Measurements from ENCODE around the gene KIRREL3.

KIRREL3 gene

DNA sequence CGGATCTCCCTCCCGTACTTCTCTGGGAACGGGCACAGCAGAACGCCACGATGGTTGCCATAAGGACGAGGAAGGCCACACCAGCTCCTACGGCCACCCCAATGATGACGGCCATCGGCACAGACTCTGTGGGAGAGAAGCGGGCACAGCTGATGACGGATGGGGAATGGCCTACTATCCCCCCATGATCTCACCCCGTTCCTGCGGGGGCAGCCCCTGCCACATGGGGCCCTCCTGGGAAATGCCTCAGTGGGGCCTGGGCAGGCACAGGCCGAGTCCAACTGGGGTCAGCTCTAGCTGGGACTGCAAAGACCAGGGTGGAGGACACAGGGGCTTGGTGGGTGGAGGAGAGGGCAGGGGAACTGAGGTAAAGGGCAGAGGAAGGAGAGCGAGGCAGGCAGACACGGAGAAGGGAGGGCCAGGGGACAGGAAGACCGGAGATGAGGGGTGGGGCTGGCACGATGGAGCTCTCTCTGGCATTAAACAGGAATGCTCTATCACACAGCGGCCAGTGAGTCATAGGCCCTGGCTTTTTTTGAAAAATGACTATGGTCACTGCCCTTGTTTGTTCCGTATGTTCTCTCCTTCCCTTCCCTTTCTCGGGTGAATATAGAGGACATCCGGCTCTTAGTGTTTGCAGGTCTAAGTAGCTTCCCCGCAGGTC is 569.0 kb downstream of the KIRREL3 start:
- no peak for DNase-seq

DNA sequence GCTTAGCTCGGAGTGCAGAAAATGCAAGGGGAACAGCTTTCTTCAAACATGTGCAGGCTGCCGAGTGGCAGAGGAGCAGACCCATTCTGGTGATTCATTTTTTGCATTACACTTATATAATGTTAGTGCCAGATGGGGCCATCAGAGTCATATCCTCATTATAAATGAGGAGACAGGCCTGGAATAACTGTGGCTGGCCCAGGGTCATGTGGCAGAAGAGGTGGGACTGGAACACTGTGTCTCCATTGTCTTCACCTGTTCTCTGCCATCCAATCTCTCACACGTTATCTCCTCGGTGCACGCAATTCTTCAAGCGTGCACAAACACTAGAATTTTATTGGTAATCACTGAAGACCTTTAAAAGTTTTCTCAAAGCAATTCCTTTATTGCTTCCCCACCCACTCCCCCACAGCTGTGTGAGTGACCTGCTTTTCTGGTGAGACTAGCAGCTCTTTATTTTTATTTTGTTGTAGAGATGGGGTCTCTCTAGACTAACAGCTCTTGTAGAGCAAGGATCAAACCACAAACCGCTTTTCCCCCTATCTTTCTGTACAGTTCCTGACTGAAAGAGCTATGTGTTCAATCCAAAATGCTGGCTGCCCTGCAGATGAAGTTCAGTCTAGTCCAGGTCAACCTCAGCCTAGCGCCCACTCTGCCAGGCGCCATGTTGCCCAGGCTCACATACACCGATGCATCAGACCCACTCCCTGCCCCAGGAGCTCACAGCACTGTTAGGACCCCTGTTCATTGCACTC is 569.8 kb downstream of the KIRREL3 start:
- no peak for DNase-seq

DNA sequence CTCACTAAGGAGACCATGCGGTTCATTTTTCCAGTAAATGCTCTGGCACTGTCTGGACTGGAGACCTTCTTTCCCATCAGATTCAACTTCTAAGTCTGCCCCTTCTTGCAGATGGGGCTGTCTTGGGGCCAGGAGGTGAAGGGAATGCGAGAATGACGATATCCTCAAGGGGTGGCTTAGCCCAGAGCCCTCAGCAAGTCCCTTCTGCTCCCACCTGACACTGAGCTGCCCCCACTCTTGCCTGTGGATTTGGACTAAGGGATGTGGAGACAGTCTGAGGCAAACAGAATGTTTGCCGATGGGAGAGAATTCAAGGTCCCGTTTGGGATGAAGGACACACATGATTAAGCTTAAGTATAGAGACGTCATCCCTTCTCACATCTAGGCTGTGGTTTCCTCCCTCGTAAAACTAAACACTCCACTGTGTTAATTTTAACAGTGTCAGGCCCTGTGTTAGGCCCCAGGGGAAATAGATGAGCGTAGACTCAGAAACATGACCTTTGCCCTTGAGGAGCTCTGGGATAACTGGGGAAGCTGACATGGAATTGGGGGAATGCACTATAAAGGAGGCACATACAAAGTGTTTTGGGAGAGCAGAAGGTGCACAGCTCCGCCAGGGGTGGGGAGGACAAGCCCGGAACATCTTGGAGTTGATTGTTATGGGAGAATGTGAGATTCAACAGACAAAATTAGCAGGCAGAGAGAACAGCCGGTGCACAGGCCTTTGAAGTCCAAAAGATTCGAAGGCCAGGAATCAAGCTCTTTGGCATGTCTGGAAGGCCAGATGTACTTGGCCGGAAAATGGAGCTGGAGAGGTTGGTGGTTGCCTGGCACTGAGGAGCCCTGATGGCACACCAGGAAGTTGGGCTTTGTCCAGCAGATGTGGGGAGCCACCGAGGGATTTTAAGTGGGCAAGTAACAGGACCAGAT is 573.5 kb downstream of the KIRREL3 start:
- DNase-seq: no peak

DNA sequence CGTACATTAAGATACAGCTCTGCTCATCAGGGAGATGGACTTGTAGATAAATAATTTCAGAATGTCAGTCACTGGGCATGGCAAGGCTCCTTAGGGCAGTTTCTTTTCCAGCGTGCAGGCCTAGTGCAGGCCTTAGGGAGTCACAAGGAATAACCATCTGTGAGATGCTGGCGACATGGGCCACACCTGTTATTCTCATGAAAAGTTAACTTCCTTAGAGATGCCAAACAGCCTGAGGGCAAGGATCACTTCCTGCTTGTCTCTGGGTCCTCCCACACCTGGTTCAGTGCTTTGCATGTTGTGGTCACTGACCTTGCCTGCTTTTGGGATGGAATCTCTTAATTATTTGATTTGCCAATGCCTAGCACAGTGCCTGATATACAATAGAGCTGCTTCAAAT is 574.5 kb downstream of the KIRREL3 start:
- DNase-seq: no peak

DNA sequence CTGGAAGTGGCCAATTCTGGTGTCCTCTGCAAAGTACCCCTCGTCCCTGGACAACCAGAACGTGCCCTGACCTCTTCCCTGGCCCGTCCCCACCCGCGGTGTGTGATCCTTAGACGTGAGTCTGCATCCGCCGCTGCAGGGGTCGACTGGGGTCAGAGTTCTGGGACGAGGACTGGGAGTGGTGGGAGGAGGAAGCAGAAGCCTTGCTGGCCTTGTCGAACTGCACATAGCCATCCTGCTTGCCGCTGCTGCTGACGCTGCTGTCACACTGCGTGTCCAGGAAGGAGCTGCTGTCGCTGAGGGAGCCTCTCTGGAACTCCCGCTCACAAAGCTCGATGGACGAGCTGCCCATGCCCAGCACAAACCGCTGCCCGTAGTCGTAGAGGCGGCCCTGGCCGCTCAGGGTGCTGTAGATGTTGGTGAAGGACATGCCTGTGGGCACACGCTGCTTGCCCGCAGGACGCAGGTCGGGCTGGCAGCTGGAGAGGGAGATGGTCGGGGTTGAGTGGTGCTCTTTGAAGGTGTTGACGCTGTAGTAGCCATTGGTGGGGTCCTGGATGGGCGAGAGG is 576.0 kb downstream of the KIRREL3 start:
- no peak for DNase-seq

DNA sequence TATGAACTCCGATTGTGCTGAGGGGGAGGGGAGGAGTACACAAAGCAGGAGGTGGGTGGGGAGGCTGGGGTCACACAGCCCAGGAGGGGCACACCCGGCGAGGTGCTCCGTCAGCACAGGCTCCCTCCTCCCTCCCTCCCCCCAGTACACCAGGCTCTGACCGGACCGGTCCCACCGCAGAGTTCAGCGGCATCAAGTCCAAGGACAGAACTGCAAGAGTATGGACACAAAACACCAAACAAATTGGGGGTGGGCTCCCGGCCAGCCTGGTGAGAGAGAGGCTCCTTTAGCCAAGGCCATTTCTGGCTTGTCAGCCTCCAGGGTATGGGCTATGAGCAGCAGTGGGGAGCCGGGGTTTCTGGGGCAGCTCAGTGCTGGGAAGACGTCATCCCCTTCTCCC is 576.8 kb downstream of the KIRREL3 start:
- no peak for DNase-seq

DNA sequence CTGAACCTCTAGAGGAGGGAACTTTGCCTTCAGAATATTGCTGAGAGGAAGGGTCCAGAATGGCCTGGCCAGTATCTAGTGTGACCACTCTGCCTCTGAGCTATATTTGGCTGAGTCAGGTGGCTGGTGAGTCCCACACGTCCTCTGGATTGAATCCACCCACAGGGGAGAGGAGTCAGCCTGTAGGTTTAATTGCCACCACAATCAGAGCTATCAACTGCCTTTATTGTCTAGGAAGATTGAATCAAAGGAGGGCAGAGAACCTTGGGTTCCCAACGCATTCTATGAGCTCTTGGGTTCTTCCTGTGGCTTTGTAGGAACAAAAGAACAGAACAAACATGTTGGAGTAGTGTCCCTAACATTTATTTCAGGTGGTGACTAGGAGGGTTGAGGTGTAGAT is 577.4 kb downstream of the KIRREL3 start:
- DNase-seq: no peak

DNA sequence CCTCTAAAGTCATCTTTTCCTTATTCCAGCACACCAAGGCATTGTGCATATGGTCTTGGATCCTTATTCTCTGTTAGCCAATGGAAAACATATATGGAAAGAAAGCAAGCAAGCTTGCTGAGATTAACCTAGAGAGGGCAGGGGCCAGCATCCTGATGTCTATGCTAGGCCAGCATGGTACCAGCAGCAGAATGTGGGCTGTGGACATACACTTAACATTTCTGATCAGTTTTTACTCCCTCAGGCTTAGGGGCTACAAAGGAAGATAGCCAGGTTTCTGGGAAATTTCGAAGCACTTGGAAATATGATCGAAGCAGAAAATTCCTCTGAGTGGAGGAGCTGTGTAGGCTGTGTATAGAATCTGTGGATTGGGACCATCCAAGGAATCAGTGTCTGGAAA is 578.1 kb downstream of the KIRREL3 start:
- DNase-seq: no peak

DNA sequence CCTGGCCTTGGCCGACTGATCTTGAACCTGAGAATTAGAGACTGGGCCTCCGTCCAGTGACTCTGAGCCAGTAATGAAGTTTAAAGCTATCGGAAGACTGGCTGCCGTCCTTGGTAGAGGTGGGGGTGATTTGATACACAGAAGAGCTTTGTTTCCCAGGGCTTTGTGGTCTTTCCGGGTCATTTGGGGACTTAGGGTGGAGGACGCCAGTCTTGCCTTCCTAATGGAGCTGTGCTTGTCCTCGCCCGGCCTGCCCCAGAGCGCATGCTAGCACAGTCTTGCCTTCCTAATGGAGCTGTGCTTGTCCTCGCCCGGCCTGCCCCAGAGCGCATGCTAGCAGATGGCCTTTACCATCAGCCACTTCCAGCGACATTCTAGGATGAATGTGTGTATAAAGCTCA is 579.3 kb downstream of the KIRREL3 start:
- no peak for DNase-seq

DNA sequence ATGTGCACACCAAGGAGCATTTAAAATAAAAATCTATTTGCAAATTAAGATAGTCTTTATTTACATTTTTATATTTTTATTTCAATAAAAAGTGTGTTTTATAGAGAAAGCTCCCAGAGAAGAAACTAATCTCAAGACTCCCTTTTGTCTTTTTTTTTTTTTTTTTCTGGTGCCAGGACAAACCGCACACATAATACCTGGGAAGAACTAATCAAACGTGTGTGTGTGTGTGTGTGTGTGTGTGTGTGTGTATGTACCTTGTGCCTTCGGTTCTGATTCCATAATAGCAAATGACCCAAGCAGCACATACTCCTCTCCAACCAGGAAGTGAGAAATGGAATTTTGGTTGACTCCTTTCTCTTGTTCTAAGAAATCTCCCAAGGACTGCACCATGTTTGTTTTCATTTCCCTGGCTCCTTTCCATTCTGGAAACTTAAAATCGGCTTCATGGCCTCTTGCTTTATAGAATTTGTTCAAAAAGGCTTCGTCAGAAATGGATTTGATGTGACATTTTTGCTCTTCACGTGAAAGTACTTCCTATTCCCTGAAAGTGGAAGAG is 579.8 kb downstream of the KIRREL3 start:
- no peak for DNase-seq

DNA sequence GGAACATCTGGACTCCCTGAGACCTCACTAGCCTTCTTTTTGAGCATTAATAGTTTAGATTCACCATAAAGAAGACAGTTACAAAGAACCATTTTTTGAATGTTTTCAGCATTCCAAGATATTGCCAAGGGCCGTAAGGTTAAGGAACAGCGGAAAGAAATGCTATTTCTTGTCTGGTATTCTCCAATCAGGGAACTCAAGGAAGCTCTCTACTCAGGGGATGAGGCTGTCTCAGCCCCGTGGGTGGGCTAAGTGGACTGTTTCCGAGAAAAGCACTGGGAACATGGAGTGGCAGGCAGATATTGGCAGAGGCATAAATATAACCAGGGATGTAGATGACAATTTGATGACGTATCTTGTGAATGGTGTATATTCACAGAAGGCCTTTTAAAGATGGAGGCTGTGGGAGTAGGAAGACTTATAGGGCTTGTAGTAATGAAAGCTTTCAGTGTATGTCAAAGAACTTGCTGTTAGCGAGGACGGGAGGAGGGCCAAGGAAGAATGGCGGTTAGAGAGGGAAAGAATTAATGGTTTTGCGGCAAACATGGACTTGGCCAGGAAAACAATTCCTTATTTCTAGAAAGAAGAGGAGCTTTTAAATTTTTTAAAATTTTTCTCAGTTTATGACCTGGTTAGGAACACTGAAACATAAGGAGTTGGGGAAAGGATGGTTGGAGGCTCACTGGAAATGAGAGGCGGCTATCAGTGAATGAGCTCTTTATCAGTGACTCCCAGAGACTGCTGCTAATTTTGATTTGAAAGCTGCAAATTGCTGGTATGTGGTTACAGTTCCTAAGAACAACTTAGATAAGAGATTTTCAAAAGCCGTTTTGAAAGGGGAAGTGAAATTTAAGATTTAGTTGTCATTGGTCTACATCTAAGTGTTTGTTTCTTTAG is 580.5 kb downstream of the KIRREL3 start:
- DNase-seq: no peak

DNA sequence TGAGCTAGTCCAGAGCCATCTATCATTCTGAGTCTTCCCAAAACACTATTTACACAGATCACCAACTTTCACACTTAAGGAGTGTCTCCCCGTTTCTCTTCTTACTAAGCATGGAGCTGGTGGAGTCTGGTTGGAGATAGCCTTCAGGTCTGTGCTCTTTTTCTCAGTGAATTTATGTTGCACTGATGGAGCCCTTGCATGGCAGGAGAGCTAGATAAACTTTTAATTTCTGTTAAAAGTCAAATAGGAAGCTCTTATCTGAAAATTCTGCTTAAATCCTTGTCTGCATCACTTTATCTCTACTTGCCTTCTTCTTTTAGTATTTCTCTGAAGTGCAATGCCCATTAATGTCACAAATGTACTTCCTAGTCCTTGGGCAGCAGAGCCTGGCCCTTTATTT is 581.7 kb downstream of the KIRREL3 start:
- DNase-seq: no peak

DNA sequence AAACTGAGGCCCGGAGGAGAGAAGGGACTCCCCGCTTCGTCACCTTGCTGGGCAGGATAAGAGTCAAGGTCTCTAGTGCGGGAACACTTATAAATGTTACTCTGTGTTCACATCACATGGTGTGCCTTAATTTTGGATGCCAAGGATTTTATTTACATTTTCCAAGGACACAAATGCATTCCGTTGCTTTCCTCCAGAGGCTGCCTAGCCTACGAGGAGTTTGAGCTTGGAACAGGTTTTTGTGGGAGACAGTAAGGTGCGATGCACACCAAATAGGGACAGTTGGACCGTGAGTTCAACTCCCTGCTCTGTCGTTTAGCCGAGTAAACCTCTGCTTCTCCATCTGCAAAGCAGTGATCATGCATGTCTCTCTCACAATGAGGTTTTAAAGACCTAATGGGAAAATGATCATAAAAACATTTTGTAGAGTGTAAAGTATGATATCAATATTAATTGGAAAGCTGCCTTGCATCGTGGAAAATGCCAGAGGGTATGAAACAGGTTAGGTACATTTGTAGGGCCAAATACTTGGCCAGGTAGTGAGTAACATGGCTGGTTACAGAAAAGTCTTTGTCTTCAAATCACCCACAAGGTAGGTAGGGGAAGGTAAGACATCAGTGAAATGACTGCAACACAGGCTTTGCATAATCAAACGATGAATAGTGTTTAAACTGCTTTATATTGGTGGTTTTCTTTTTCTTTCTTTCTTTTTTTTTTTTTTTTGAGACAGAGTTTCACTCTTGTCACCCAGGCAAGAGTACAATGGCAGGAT is 583.3 kb downstream of the KIRREL3 start:
- DNase-seq: no peak

DNA sequence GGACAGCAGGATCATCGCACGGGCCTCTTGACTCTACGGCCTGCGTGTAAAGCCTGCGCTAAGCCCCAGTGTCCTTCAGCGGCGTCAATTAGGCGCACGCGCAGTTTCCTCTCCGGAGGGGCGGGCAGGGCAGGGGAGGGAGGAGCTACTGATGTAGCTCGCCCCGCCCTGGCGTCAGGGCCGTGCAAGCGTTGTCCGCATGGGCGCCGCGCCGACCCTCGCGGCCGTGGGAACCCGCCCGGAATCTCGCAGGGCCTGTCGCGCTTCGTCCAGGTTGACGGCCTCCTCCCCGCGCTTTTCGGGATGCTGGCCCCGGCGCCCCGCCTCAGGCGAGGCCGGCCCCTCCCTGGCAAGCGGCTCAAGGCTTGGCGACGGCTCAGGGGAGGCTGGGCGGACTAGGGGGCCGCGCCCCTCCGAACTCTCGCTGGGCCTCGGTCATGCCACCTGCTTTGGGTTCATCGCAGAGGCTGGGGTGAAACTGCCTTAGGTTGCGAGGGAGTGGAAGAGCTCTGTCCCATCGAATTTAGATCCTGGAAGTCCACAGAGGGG is 584.0 kb downstream of the KIRREL3 start:
- DNase-seq: peak; percentile 90

DNA sequence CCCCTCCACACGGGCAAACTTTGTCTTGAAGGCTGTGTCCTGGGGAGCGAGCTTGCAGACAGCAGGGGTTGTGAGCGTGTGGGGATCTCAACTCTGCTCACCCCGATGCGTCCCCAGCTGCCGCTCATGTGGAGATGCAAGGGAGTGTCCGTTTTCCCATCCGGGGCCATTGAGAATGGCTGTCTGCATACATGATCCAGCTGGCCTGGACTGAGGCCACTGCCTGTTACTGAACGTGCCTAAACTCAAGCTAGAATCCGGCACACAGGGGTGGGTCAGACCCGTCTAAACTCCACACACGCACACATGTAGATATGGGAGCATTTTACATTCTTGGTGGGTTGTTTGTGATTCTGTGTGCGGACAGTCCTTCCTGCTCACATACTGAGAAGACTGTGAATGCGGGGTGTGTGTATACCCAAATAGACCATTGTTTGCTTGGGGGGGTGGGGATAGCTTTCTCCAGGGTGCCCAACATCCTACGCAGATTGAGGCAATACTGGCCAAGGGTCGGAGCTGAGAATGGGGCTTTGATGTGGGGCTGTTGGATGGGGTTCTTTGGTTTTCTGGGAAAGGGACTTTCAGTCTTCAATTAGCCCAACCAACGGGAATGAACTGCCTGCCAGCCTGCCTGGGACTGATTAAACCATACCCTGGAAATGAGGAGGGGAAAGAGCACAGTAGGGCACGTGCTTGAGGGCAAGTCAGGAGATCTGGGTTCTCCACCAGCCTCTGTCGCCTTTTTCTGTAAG is 584.7 kb downstream of the KIRREL3 start:
- DNase-seq: no peak

DNA sequence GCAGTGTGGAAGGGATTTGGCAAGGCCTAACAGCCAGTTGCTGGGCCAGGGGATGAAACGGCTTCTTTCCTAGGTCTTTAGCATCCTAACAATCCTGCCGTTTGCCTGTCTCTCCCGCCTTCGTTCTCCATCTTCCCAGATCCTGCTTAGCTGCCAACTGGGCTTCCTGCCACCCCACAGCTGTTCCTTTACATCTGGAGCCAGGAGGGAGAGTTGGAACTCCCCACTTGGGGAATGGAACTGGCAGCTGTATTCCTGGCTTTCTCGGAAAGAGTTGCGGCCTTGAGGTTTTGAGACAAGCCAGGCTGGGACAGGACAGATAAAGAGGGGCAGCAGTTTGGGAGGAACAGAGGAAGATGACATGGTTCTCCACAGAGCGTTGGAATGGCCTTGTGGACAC is 585.4 kb downstream of the KIRREL3 start:
- no peak for DNase-seq

DNA sequence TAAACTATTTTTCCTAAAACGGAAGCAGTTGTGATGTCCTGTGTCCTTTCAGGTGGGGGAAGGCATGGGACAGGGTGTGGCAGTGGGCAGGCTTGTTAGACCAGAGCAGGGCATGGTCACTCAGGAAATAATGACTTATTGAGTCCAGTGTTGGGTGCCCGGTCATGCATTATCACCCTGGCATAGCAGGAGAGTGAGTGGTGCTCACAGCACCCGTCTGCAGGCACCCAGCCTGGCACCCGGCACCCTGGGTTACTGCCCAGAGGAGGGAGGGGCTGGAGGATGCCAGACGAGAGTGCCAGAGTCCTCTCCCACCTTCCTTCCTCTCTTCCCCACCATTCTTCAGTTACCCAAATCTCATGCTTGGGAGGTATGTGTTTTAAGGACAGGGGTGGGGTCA is 586.0 kb downstream of the KIRREL3 start:
- no peak for DNase-seq

DNA sequence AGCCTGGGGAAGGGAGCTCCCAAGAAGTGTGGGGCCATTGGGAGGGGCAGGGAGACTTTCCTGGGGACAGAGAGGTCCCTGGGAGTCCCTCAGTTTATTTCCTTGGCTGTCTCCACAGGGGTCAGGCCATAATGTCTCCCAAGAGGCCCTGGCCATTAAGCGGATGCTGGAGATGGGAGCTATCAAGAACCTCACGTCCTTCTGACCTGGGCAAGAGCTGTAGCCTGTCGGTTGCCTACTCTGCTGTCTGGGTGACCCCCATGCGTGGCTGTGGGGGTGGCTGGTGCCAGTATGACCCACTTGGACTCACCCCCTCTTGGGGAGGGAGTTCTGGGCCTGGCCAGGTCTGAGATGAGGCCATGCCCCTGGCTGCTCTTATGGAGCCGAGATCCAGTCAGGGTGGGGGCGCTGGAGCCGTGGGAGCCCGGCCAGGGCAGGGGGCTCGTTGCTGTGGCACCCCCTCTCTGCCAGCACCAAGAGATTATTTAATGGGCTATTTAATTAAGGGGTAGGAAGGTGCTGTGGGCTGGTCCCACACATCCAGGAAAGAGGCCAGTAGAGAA is 586.6 kb downstream of the KIRREL3 start:
- no peak for DNase-seq

DNA sequence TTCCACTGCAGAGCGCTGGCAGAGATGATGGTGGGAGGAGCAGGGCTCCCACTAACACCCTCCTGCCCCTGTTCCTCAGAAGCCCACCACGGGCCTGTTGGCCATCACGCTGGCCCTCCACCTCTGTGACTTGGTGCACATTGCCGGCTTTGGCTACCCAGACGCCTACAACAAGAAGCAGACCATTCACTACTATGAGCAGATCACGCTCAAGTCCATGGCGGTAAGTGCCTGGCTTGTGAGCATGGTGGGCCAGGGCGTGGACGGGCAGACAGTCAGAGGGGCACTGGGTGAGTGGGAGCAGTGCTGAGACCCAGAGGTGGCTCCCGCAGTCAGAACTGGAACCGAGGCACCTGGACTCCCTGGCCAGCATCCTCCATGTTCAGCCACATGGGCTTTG is 587.1 kb downstream of the KIRREL3 start:
- no peak for DNase-seq

DNA sequence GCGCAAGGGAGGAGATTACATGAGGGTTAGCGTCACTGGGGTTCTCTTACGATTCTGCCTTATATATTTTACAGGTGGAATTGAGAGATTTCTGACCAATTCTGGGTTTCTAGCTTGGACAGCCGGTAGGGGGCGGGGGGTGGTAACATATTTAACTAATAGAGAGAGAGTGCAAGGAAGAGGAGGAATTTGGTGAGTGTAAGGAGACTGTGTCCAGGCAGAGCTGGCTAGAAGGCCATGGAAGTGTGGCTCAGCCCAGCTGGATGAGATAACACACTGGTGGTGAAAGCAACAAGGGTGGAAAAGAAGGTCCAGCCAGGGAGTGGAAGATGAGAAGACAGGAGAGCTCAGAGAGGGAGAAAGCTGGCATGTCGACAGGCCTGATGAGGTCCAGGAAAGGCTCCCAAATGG is 588.6 kb downstream of the KIRREL3 start:
- no peak for DNase-seq
